RCC 7860 (cell line): Measurements from ENCODE around the gene SPINK1.
"Not testable (repeated sequence)": the region's sequence is repeated elsewhere in the genome, so short reads cannot be mapped to it uniquely, and the experiment has no call there.

Experiments used
- DNase-seq: peaks from one replicate; pipeline ENCODE4 v3.0.0-alpha.2; 2015; ENCODE audit warnings: low spot score
- FAIRE-seq: peaks from 2 replicates; lab custom pipeline; 2012; peaks lifted over from hg19 to GRCh38; lab: Jason Lieb, UNC

The SPINK1 gene, protein sequence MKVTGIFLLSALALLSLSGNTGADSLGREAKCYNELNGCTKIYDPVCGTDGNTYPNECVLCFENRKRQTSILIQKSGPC

DNA sequence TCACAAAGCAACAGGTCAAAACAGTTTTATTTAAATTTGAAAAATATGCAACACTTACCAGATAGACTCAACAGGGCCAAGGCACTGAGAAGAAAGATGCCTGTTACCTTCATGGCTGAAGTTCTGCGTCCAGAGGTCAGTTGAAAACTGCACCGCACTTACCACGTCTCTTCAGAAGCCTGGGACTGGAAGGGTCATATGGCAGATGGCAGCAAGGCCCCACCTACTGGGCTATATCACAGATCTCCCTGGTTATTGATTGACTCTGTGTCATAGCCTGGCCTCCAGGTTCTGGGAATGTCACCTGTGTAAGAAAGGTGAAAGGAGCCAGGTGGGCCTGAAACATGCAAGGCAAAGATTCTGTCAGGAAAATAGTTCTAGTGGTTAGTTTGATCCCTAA is at the start of gene SPINK1:
SPINK1 (minus strand) TSS at position 207 of the 400 bp plus-strand sequence; CDS start at position 113, 94 bp downstream.
- FAIRE-seq (no peak), DNase-seq (no peak)

GRCh38 chr5:147880487-147880886 is 49.0 kb upstream of the SPINK1 start:
- FAIRE-seq (no peak), DNase-seq (no peak)

DNA sequence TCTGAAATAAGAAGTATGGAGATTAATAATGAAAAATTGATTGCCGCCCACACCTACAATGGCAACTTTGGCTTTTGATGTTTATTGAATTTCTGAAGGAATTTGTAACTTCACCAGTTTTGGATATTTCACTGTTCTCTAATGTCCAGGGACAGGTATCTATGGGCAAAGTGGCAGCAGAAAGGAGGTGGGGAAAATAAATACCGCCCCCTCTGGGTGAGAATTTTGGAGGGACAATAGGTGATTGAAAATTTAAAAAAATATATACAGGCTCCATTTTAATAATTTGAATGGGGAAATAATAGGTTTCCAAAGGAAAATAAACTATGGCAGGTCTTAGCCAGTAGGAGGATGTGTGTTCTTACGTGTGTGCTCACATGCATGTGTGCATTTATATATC is 48.3 kb upstream of the SPINK1 start:
- FAIRE-seq = no peak

DNA sequence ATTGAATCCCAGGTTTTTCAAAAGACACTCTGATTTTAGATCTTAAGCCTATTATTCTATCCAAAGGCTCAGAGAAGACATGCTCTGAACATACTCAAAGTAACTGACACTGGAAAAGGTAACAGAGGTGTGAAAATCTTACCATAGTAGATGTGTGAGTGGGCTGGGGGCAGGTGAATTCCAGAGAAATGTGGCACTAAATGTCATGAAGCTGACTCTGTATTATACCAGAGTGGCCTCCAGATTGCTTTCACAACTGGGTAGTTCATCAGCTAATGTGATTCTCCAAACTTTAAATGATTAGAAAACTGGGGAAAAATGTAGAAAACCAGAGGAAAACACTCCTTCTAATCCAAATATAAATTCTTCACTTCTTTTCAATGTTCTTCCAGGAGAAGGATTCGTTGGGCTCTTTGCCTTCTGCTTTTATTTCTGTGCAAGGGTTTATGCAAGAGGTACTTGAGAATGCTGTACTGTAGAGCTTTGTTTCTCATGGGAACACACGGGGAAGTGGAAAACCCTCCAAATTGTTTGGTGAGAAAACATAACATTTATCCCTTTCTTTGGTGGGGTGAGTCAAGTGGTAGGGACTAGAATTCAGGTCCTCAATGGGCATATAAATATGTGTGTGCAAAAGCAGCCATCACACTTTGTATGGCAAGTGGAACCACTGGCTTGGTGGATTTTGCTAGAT is 46.7 kb upstream of the SPINK1 start, which contains the start of gene SCGB3A2:
SCGB3A2 (plus strand) TSS at position 646 of the 694 bp plus-strand sequence. CDS start 93 bp downstream, outside the sequence.
- DNase-seq = no peak
- no peak for FAIRE-seq

More for the DNA sequence above, 48.3 kb upstream of the SPINK1 start:
- DNase-seq = no peak

- DNase-seq (no peak), FAIRE-seq (no peak)
Measured at GRCh38 chr5:147876626-147877025, 45.2 kb upstream of the SPINK1 start.

DNA sequence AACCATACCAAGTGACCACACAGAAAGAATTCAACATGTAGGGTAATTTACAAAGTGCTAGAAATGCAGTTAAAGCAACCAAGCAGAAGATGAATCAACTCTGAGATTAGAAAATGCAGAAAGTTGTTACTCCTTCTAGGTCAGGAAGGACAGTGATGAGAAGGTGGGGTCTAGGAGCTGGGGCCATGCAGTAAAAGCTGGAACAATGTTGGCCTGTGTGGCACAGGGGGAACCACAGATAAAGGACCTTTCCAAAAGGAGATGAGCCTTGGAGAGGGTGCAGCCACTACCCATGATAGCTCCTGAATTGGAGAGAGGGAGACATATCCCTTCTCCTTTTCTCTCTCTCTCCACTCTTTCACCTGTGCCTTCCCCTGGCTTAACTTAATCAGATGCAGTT is 44.7 kb upstream of the SPINK1 start:
- FAIRE-seq (no peak), DNase-seq (no peak)

- FAIRE-seq = no peak
- no peak for DNase-seq
Measured at GRCh38 chr5:147874910-147875367, 43.5 kb upstream of the SPINK1 start.

DNA sequence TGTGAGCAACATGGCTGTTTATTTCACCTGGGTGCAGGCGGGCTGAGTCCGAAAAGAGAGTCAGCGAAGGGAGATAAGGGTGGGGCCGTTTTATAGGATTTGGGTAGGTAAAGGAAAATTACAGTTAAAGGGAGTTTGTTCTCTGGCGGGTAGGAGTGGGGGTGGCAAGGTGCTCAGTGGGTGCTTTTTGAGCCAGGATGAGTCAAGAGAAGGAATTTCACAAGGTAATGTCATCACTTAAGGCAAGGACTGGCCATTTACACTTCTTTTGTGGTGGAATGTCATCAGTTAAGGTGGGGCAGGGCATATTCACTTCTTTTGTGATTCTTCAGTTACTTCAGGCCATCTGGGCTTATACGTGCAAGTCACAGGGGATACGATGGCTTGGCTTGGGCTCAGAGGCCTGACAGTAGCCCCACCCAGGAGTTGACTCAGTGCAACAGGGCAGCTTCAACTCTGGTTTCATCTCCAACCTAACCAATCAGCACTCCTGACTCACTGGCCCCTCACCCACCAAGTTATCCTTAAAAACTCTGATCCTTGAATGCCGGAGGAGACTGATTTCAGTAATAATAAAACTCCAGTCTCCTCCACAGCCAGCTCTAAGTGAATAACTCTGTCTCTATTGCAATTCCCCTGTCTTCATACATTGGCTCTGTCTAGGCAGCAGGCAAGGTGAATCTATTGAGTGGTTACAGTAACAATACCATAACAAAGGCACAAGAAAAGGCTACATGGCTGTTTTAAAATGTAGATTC is 42.8 kb upstream of the SPINK1 start:
- FAIRE-seq, DNase-seq: not testable (repeated sequence)

DNA sequence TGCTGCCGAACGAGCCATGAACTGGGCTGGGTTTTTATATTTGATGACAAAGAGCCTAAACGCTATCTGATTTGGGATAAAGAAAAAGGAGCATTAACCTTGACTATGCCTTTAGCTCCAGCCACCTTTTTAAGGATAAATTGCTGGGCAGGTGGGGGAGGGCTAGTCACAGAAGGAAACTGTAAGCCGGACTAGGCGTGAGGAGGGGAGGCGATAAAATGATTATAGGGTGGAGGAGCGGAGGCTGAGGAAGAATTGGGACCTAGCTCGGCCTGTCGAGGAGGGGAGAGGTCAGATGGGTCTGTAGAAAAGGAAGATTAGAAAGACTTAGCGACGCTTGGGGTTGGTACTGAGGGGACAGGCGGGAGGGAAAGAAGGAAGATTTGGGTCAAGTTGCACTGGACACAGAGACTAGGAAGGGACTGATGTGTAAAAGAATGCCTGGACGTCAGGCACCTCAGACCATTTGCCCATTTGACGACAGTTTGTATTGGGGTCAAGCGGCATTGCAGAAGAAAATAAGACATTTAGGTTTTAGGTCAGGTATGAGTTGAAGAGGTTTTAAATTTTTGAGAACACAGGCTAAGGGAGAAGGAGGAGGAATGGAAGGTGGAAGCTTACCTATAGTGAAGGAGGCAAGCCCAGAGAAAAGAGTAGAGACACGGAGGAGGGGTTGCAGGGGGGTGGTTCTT is 41.4 kb upstream of the SPINK1 start:
- FAIRE-seq, DNase-seq: not testable (repeated sequence)

- not testable (repeated sequence) for FAIRE-seq, DNase-seq
Measured at GRCh38 chr5:147871980-147872549, 40.6 kb upstream of the SPINK1 start.

DNA sequence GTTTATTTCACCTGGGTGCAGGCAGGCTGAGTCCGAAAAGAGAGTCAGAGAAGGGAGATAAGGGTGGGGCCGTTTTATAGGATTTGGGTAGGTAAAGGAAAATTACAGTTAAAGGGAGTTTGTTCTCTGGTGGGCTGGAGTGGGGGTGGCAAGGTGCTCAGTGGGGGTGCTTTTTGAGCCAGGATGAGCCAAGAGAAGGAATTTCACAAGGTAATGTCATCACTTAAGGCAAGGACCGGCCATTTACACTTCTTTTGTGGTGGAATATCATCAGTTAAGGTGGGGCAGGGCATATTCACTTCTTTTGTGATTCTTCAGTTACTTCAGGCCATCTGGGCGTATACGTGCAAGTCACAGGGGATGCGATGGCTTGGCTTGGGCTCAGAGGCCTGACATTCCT is 38.4 kb upstream of the SPINK1 start:
- FAIRE-seq, DNase-seq: not testable (repeated sequence)

GRCh38 chr5:147869112-147869511 is 37.6 kb upstream of the SPINK1 start:
- FAIRE-seq (no peak), DNase-seq (no peak)

DNA sequence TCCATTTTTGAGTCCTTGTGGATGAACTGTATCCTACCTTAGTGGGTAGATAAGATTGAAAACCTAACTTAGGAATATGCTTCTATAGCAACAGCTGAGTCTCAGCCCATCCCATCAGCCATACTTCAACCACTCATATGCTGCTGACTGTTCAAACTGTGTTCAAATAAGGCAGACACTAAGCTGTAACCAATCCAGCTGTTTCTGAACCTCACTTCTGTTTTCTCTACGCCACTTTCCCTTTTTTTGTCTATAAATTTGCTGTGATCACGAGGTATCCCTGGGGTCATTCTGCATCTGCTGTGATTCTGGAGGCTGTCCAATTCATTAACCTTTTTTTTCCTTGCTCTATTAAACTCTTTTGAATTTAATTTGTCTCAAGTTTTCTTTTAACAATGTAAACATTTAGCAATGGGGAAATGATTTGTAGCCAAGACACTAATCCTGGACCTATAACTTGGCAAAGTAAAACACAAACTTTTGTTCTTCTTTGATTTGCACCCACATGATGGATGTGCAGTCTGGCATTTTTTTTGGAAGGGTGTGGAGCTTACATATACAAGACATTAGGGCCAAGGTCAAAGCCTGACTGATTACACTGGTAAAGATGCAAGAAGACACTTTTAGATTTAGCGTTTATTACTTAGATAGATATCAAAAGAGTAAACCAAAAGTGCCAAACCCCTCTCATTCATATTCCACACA is 32.1 kb upstream of the SPINK1 start:
- FAIRE-seq (no peak), DNase-seq (no peak)

- DNase-seq (no peak), FAIRE-seq (no peak)
Measured at GRCh38 chr5:147860641-147861025, 29.2 kb upstream of the SPINK1 start.

- FAIRE-seq = no peak
- no peak for DNase-seq
Measured at GRCh38 chr5:147859962-147860640, 28.6 kb upstream of the SPINK1 start.

GRCh38 chr5:147858565-147858964 is 27.1 kb upstream of the SPINK1 start:
- no peak for DNase-seq
- FAIRE-seq = no peak

GRCh38 chr5:147857302-147858129 is 26.0 kb upstream of the SPINK1 start:
- peak; percentile 58 for FAIRE-seq
- peak; percentile 16 for DNase-seq

DNA sequence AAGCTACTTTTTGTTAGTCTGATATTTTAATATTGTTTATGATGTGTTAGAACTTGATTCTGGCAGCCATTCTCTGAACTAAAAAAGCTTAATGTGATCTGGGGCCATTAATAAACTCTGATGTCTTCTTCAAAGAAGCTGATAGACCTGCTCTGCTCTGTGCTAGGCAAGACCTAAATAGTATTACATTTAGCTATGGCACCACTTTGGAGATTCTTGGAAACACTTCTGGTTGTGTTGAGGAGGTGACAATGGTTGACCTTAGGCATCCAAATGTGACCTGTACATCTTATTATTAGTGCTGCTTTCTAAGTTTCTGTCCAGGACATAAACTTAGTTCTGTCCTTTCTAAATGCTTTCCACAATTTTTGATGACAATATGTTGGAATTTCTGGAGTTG is 25.3 kb upstream of the SPINK1 start:
- FAIRE-seq (no peak), DNase-seq (no peak)

- FAIRE-seq (no peak), DNase-seq (no peak)
Measured at GRCh38 chr5:147855774-147856069, 24.3 kb upstream of the SPINK1 start.
